22Rv1 (cell line): ENCODE data around the gene SLA2.
A peak's percentile ranks its signal among the peaks of the same experiment; 100 is the strongest.

Experiments
- H3K27ac ChIP-seq: fragments of 450-650 bp; 2 replicates; pipeline ENCODE4 v1.5.1; 2017
- CTCF ChIP-seq: fragments of 450-650 bp; IDR thresholded peaks from 2 replicates; pipeline ENCODE4 v1.5.1; 2017; ENCODE audit warnings: mild to moderate bottlenecking
- ZFX ChIP-seq: fragments of 450-650 bp; IDR thresholded peaks from 2 replicates; pipeline ENCODE4 v1.6.1; 2017; ENCODE audit warnings: antibody characterized with exemption, borderline replicate concordance

SLA2 gene

GRCh38 chr20:36632487-36633284 is 13.3 kb downstream of the SLA2 start:
- H3K27ac ChIP-seq = no peak overlapping the region
- TF ChIP-seq ZFX (no peak), CTCF (no peak)

GRCh38 chr20:36632147-36632486 is 13.9 kb downstream of the SLA2 start:
- TF ChIP-seq CTCF (no peak), ZFX (no peak)
- H3K27ac ChIP-seq = no peak overlapping the region

GRCh38 chr20:36631646-36632045 is 14.3 kb downstream of the SLA2 start:
- TF ChIP-seq ZFX (no peak), CTCF (no peak)
- H3K27ac ChIP-seq = no peak overlapping the region

GRCh38 chr20:36629719-36630681 is 16.0 kb downstream of the SLA2 start:
- H3K27ac ChIP-seq = no peak overlapping the region
- no peak for TF ChIP-seq ZFX
- no peak for TF ChIP-seq CTCF

- TF ChIP-seq ZFX (no peak), CTCF (no peak)
- H3K27ac ChIP-seq = no peak overlapping the region
Measured at GRCh38 chr20:36628076-36628475, 17.9 kb downstream of the SLA2 start.

- TF ChIP-seq CTCF (no peak), ZFX (no peak)
- H3K27ac ChIP-seq = peak overlapping the region; percentile 60
Measured at GRCh38 chr20:36624944-36625324, 21.1 kb downstream of the SLA2 start.
